ENCODE data around the gene ANTXR1. TPM values are rescaled to one million over a fixed set of nuclear protein-coding genes. Genes with fewer than 3 reads are reported as not detected.
A peak's percentile ranks its signal among the peaks of the same experiment; 100 is the strongest.

Gene ANTXR1
- total RNA-seq, 1 donor from 2014 or later, result 89.9 TPM

- intact Hi-C loops (cut with DNase I), result no loop called here
- DNase-seq (ENCODE audit: low spot score) (no peak), ATAC-seq (no peak)
Observed at GRCh38 chr2:69026691-69027459, 13.9 kb downstream of the ANTXR1 start.

- DNase-seq (ENCODE audit: low spot score), result no peak
- no peak for ATAC-seq
- intact Hi-C loops (cut with DNase I), result no loop called here
Observed at GRCh38 chr2:69030800-69031428, 17.9 kb downstream of the ANTXR1 start.

- no peak for ATAC-seq
- DNase-seq (ENCODE audit: low spot score), result no peak
- intact Hi-C loops (cut with DNase I), result no loop called here
Observed at GRCh38 chr2:69031466-69031865, 18.5 kb downstream of the ANTXR1 start.

- intact Hi-C loops (cut with DNase I), result no loop called here
- no peak for ATAC-seq
- DNase-seq (ENCODE audit: low spot score), result no peak
Observed at GRCh38 chr2:69032336-69032735, 19.4 kb downstream of the ANTXR1 start.

GRCh38 chr2:69033461-69034095 is 20.6 kb downstream of the ANTXR1 start:
- intact Hi-C loops (cut with DNase I), result no loop called here
- DNase-seq (ENCODE audit: low spot score) (no peak), ATAC-seq (peak; percentile 69)

- ATAC-seq (peak; percentile 53), DNase-seq (ENCODE audit: low spot score) (no peak)
- intact Hi-C loops (cut with DNase I), result no loop called here
Observed at GRCh38 chr2:69034122-69034521, 21.1 kb downstream of the ANTXR1 start.

- intact Hi-C loops (cut with DNase I), result no loop called here
Observed at GRCh38 chr2:69034845-69035244, 21.9 kb downstream of the ANTXR1 start.

GRCh38 chr2:69036926-69037325 is 23.9 kb downstream of the ANTXR1 start:
- DNase-seq (ENCODE audit: low spot score) (no peak), ATAC-seq (no peak)
- intact Hi-C loops (cut with DNase I), result no loop called here

More at GRCh38 chr2:69034845-69035244, 21.9 kb downstream of the ANTXR1 start:
- ATAC-seq (no peak), DNase-seq (ENCODE audit: low spot score) (no peak)

GRCh38 chr2:69041214-69041613 is 28.2 kb downstream of the ANTXR1 start:
- ATAC-seq, result peak; percentile 93
- no peak for DNase-seq (ENCODE audit: low spot score)
- intact Hi-C loops (cut with DNase I), result no loop called here

GRCh38 chr2:69043736-69044400 is 30.9 kb downstream of the ANTXR1 start:
- DNase-seq (ENCODE audit: low spot score) (no peak), ATAC-seq (no peak)
- intact Hi-C loops (cut with DNase I), result no loop called here

GRCh38 chr2:69046221-69046662 is 33.3 kb downstream of the ANTXR1 start:
- DNase-seq (ENCODE audit: low spot score) (no peak), ATAC-seq (peak; percentile 54)
- intact Hi-C loops (cut with DNase I), result no loop called here

GRCh38 chr2:69047625-69048145 is 34.7 kb downstream of the ANTXR1 start:
- DNase-seq (ENCODE audit: low spot score) (no peak), ATAC-seq (no peak)
- intact Hi-C loops (cut with DNase I), result no loop called here

GRCh38 chr2:69050802-69051201 is 37.8 kb downstream of the ANTXR1 start:
- intact Hi-C loops (cut with DNase I), result no loop called here
- no peak for ATAC-seq
- no peak for DNase-seq (ENCODE audit: low spot score)

- DNase-seq (ENCODE audit: low spot score), result no peak
- intact Hi-C loops (cut with DNase I), result no loop called here
- ATAC-seq, result peak; percentile 41
Observed at GRCh38 chr2:69053416-69053965, 40.5 kb downstream of the ANTXR1 start.

- DNase-seq (ENCODE audit: low spot score) (no peak), ATAC-seq (peak; percentile 93)
- intact Hi-C loops (cut with DNase I), result no loop called here
Observed at GRCh38 chr2:69054431-69054830, 41.5 kb downstream of the ANTXR1 start.

GRCh38 chr2:69055688-69056470 is 42.9 kb downstream of the ANTXR1 start:
- intact Hi-C loops (cut with DNase I), result no loop called here
- no peak for DNase-seq (ENCODE audit: low spot score)
- ATAC-seq, result no peak

- ATAC-seq (no peak), DNase-seq (ENCODE audit: low spot score) (no peak)
- intact Hi-C loops (cut with DNase I), result loop anchor here (1.0 kb wide), 1 partner anchor 19 kb away; no protein-coding TSS in a partner anchor
Observed at GRCh38 chr2:69057660-69058059, 44.7 kb downstream of the ANTXR1 start.

GRCh38 chr2:69059731-69060290 is 46.8 kb downstream of the ANTXR1 start:
- ATAC-seq (peak; percentile 88), DNase-seq (ENCODE audit: low spot score) (no peak)
- intact Hi-C loops (cut with DNase I), result no loop called here

All from sciatic nerve (tissue), 2 donors.